ENCODE measurements around the gene DNAJB4.

DNA sequence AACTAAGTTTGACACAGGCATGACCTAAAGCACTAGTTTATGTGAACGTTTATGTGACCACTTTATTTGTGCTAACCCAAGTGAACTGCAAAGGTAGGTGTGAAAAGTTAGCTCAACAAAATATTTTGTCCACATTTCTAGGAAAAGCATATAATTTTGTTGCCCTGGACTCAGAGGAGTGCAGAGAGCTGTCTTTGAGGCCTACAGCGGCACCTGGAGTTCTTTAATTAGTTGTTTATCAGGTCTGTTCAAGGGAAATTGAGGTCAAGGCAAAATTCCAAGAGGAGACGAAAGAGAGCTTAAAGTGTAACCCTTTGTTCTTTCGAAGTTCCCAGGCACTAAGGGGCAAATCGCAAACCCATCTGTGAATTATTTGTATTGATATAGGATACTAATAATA lies 42.4 kb downstream of the DNAJB4 start:
- TF ChIP-seq, protein P1, sequence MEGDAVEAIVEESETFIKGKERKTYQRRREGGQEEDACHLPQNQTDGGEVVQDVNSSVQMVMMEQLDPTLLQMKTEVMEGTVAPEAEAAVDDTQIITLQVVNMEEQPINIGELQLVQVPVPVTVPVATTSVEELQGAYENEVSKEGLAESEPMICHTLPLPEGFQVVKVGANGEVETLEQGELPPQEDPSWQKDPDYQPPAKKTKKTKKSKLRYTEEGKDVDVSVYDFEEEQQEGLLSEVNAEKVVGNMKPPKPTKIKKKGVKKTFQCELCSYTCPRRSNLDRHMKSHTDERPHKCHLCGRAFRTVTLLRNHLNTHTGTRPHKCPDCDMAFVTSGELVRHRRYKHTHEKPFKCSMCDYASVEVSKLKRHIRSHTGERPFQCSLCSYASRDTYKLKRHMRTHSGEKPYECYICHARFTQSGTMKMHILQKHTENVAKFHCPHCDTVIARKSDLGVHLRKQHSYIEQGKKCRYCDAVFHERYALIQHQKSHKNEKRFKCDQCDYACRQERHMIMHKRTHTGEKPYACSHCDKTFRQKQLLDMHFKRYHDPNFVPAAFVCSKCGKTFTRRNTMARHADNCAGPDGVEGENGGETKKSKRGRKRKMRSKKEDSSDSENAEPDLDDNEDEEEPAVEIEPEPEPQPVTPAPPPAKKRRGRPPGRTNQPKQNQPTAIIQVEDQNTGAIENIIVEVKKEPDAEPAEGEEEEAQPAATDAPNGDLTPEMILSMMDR (IDR thresholded peaks at IDR 0.05), result no peak
- TF ChIP-seq POLR2A (IDR thresholded peaks at IDR 0.05), result no peak

Data from testis (tissue), 2 donors.